COLO668 (cell line): ENCODE measurements around the gene RRP7A.
A peak's percentile ranks its signal among the peaks of the same experiment; 100 is the strongest.
"Not testable (repeated sequence)": the region's sequence is repeated elsewhere in the genome, so short reads cannot be mapped to it uniquely, and the experiment has no call there.

Source experiments
- DNase-seq: peaks from one replicate; lab custom pipeline; 2025; ENCODE audit not compliant: unreplicated experiment; lab: John Stamatoyannopoulos, UW

Gene RRP7A, protein sequence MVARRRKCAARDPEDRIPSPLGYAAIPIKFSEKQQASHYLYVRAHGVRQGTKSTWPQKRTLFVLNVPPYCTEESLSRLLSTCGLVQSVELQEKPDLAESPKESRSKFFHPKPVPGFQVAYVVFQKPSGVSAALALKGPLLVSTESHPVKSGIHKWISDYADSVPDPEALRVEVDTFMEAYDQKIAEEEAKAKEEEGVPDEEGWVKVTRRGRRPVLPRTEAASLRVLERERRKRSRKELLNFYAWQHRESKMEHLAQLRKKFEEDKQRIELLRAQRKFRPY

DNA sequence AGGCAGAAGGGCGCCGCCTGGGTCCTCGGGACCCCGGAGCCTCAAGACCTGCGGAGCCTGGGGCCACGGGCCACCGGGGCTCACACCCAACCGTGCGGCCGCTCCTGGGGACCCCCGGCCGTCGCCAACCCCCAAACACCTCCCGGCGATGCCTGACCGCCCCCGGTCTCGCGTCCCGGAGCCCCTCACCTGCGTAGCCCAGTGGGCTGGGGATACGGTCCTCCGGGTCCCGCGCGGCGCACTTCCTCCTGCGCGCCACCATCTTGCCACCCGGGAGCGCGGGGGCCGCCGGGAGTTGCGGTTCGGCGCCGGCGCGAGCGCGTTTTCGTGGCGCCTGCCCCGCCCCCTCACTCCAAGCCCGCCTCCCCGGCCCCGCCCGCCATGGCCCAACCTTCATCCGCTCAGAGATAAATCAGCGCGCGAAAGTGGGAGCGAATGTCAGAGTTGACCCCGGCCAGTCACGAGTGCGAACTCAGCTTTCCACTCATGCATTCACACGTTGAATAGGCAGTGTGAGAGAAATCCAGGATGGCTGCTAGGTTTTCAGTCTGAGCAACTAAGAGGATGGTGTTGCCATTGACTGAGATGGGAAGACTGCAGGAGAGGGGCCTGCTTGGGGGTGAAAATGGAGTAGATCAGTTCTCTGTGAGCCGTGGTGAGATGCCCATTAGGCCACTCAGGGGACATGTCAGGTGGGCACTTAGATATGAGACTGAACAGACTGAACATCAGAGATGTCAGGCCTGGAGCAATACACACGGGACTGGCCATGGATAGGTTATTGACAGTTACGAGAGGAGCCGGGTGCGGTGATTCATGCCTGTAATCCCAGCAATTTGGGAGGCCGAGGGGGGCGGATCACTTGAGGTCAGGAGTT is at the start of gene RRP7A:
Gene RRP7A, minus strand, starts transcription at position 272 of the 877 bp plus-strand sequence. Its CDS starts 10 bp downstream, at position 262.
- peak; percentile 88 for DNase-seq

DNA sequence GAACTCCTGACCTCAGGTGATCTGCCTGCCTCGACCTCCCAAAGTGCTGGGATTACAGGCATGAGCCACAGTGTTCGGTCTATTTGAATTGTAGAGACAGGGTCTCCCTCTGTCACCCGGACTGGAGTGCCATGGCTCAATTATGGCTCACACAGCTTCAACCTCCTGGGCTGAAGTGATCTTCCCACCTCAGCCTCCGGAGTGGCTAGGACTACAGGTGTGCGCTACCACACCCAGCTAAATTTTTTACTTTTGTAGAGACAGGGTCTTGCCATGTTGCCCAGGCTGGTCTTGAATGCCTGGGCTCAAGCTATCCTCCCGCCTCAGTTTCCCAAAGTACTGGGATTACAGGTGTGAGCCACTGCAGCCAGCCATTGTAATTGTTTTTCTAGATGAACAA is 48.4 kb upstream of the RRP7A start:
- not testable (repeated sequence) for DNase-seq

DNA sequence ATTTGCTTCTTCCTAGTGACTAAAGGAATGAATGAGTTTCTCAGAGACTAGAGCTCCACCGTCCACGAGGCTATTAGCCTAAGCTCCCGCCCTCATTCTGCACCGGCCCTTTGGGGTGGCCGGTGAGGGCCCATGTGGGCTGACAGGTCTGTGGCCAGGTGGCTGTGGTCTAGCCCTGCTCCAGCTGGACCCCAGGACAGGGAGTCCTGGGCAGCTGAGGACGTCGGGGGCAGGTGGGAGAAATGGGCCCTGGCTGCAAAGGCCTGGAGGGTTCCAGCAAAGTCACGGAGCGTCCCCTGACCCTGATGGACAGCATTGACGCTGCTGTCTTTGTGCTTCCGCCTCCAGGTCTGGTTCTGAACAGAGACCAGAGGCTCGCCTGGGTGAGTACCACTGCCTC is 46.4 kb upstream of the RRP7A start:
- no peak for DNase-seq

DNA sequence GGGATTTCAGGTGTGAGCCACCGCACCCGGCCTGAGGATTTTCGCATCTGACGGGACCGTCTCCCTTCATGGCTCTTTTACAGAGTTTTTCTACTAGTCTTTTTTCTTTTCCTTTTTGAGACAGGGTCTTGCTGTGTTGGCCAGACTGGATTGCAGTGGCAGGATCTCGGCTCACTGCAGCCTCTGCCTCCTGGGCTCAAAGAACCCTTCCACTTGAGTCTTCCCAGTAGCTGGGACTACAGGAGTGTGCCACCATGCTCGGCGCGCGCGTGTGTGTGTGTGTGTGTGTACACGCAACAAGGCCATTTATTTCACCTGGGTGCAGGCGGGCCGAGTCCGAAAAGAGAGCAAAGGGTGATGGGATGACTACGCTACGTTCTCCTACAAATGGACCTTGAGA is 45.1 kb upstream of the RRP7A start:
- no peak for DNase-seq

DNA sequence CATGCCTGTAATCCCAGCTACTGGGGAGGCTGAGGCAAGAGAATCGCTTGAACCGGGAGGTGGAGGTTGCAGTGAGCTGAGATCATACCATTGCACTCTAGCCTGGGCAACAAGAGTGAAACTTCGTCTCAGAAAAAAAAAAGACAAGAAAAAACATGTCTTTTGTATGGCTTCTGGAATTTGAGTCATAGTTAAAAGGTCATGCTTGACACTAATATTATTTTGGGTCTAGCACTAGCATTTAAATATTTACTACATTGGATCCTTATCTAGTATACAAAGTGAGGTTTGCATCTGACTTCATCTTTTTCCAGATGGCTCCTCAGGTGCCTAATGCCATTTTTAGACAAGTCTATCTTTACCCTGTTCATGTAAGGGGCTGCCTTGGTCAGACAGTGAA is 44.3 kb upstream of the RRP7A start:
- DNase-seq, result not testable (repeated sequence)

DNA sequence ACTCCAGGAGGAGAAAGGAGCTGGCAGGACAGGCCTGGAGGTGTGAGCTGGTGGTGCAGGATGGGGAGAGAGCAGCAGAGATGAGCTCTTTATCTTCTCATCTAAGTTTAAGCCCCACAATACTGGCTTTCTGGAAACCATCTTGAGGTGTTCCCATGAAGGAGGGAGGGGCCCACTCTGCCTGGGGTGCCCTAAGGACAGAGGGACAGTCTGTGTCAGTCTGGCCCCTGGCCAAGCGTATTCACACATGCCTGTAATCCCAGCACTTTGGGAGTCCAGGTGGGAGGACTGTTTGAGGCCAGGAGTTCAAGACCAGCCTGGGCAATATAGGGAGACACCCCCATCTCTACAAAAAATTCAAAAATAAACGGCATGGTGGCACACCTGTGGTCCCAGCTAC is 43.1 kb upstream of the RRP7A start:
- DNase-seq, result no peak

DNA sequence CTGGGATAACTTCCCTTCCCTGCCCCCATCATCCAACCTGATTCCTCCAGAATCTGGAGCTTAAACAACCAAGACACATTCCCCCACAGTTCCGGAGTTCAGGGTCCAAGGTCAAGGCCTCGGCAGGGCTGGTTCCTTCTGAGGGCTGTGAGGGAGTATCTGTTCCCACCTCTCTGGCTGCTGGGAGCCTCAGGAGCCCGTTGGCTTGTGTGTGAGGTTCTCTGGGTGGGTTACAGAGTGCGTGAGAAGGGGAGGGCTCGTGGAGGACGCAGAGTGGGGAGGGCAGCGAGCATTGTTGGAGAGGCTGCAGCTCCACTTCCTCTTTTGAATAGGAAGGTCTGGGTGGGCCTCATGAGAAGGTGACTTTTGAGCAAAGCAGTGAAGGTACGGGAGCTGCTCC is 42.7 kb upstream of the RRP7A start:
- DNase-seq, result no peak

DNA sequence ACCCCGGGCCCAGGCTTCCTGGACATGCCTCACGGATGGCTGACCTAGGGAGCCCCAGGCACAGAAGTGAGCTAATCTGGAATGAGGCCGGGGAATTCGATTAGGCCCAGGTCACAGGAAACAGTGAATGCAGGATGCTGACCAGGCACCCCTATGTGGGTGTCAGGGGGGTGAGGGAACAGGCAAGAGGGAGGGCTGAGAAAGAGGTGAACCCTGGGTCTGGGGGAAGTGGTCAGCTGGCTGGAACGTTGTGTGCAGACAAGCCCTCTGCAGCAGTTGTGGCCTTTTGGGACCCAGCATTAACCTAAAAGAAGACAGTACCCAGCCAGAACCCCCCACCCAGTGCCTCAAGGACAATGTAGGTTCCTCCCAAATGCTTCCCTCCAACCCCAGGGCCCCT is 42.3 kb upstream of the RRP7A start:
- DNase-seq, result no peak

DNA sequence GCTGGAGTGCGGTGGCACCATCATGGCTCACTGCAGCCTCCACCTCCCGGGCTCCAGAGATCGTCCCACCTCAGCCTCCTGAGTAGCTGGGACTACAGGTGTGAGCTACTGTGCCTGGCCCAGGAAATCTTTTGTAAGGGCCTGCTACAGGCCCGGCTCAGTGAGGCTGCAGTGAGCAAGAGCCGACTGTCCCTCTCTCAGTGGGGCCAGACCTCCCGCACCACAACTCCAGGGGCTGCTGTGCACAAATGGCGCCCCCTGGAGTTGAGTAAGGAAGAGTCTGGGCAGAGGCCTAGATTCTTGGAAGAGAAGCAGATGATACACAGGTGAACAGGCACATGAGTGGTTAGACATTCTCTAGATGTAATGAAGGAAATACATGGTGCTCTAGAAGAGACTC is 41.2 kb upstream of the RRP7A start:
- DNase-seq, result peak; percentile 12

DNA sequence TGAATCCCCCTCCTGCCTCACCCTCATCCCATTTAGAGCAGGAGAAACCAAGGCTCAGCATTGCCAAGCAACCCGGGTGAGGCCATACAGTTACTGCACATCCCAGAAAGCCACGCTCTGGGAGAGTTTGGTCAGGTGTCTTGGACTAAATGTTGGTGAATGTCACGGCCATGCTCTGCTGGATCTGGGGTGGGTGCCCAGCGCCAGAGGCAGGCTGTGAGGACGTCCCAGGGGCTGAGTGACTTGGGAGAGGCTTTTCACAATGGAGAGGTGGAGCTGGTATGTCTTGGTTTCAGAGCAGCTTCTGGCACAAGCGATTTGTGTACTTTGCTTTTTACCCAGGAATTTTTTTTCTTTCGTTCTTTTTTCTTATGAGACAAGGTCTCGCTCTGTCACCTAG is 40.8 kb upstream of the RRP7A start:
- DNase-seq, result no peak

DNA sequence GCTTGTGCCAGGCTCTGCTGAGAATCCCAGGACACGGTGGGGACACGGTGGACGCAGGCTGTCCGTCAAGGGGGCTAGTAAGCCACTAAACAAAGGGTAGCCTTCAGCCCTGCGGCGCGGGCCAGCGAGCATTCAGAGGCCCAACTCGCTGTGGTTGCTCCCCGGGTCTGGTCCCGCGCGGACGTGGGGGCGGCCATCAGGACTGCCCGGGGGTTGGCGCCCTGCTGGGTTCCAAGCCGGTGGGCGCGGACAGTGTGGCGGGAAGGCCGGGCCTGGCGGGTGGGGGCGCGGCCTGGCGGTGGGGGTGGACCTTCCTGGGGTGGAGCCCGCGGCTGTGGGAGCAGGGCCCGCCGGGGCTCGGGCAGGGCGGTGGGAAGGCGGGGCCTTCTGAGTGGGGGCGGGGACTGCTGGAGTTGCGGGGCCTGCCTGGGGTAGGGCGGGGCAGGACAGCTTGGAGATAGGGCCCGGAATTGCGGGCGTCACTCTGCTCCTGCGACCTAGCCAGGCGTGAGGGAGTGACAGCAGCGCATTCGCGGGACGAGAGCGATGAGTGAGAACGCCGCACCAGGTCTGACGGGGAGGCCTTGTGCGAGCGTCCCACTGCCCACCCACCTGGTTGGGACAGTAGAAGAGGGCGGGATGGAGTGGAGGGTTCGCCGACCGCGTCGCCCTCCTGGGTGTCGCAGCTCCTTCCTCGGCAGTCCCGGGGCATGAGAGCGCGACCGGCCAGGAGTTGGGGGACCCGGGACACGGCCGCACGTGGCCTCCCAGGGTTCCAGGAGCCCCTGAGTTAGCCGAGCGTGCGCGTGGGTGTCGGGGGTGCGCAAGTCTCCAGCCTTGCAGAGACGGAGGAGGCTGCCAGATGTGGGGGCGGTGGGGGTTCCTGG is 34.1 kb upstream of the RRP7A start, which contains the start of gene SERHL2:
Gene SERHL2, plus strand, starts transcription at position 482 of the 887 bp plus-strand sequence. Its CDS starts 65 bp downstream, at position 547.
- peak; percentile 44 for DNase-seq

DNA sequence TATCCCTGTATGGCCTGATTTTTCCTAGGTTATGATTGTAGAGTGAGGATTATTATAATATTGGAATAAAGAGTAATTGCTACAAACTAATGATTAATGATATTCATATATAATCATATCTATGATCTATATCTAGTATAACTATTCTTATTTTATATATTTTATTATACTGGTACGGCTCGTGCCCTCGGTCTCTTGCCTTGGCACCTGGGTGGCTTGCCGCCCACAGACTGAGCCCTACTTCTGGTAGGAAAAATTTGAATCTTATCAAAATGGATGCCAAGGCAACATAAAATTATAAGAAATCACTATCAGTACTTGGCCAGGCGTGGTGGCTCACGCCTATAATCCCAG is 32.7 kb upstream of the RRP7A start:
- DNase-seq, result not testable (repeated sequence)

DNA sequence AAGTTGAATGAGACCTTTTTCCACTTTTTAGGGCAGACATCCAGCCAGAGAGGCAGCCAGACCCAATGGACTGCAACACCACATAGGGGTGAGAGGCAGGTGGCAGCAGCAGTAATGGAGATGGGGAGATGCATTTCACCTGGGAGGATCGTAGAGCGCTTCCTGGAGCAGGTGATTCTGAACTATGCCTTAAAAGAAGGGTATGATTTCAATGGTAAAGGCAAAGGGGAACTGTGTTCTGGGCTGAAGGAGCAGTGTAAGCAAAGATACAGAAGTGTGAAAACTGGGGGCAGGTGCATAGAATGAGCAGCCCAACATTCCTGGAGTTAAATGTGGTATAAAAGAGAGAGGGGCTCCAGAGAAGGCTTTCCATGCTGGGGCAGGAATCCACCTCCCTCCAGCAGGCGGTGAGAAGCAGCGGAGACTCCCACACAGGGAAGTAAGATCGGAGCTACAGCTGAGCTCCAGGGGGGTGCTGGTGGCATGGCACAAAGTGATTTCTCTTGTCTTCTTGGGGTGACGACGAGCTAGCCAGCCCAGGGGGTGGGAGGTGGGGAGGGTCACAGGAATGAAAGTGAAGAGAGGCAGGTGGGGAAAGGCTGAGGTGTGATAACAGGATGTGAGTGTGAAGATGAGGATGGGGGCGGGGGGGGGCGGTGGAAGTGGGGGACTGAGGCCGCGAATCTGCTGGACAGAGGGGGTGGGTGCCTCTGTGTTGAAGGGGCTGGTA is 29.9 kb upstream of the RRP7A start:
- no peak for DNase-seq

DNA sequence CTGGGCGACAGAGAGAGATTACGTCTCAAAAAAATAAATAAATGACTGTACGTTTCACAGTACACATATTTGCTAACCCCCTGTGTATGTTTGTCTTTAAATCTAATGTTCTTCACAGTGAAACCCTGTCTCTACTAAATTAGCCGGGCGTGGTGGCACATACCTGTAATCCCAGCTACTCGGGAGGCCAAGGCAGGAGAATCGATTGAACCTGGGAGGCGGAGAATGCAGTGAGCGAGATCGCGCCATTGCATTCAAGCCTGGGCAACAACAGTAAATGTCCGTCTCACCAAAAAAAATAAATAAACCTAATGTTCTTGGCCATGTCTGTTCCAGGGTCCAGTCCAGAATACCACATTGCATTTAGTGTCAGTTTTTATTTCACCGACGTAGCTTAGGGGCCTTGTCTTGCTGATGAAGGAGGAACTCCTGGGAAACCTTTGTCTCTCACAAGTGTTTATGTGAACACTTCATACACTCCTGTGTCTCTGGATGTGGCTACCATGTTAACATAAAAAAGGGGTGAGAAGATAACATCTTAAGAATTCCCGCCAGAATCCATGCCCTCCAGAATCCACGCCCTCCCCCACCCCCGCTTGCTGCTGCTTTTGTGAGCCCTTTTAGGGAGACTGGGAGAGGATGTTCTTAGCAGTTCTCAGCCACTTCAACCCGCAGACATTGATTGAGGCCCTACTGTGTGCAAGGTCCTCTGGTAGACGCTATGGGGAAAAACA is 29.2 kb upstream of the RRP7A start:
- no peak for DNase-seq

DNA sequence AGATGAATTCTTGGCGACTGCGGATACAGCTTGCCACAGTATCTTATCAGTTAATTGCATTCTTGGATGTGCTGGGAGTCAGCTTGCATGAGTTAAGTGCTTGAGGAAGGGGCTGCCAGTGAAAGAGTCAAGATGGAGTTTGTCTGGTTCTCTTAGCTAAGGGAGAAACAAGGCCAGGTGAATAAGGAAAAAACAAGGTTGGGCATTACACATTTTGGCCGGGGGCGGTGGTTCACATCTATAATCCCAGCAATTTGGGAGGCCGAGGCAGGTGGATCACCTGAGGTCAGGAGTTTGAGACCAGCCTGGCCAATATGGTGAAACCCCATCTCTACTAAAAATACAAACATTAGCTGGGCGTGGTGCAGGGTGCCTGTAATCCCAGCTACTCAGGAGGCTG is 28.5 kb upstream of the RRP7A start:
- DNase-seq, result not testable (repeated sequence)

DNA sequence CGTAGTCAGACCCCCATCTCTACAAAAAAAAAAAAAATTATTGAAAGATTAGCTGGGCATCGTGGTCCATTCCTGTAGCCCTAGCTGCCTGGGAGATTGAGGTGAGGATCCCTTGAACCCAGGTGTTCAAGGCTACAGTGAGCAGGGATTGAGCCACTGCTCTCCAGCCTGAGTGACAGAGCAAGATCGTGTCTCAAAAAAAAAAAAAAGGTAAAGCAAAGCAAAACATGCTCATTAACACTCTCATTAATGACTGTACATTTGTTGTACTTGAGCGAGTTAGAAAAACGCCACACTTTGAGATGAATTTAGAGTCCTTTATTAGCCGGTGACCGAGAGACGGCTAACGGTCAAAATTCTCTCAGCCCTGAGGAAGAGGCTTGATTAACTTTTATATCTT is 28.0 kb upstream of the RRP7A start:
- no peak for DNase-seq

DNA sequence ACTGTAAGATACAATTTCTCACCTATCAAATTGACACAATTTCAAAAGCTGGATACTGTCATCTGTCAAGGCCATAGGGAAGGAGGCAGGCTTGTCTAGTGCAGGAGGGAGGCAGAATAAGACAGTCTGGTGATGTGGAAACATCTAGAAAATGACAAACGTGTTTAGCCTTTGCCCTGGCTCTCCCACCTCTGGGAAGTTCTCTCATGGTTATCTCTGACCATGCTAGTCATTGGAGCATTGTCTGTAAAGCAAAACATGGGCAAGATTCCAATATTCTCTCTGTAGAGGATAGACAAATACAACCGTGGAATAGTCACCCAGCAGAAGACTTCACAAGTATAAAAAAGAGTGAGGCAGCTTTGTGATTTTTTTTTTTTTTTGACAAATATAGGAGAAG is 25.1 kb upstream of the RRP7A start:
- DNase-seq, result no peak

DNA sequence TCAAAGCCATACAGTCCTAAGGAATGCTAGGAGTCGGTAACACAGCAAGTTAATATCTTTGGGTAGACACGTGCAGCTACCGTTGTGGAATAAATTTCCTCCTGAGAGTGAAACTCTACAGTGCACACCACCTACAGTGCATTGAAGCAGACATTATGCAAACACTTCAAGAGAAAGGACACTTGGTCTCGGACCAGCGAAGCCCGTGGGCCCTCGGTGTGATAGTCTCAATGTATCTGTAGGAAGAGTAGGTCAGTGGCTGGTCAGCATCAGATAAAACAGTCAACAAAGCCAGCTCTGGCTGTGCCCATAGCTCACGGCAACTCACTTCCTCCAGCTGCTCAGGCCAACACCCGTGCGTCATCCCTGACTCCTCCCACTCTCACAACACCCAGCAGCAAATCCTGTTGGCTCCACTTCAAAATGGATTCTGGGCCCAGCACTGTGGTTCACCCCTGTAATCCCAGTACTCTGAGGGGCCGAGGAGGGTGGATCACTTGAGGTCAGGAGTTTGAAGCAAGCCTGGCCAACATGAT is 19.7 kb upstream of the RRP7A start:
- DNase-seq, result not testable (repeated sequence)

DNA sequence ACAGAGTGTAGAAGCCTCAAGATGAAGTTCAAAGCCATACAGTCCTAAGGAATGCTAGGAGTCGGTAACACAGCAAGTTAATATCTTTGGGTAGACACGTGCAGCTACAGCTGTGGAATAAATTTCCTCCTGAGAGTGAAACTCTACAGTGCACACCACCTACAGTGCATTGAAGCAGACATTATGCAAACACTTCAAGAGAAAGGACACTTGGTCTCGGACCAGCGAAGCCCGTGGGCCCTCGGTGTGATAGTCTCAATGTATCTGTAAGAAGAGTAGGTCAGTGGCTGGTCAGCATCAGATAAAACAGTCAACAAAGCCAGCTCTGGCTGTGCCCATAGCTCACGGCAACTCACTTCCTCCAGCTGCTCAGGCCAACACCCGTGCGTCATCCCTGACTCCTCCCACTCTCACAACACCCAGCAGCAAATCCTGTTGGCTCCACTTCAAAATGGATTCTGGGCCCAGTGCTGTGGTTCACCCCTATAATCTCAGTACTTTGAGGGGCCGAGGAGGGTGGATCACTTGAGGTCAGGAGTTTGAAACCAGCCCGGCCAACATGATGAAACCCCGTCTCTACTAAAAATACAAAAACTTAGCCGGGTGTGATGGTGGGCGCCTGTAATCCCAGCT is 17.7 kb upstream of the RRP7A start:
- not testable (repeated sequence) for DNase-seq
